Suprapubic skin (tissue), 4 donors: ENCODE results near the gene ZNF683. TPM values are rescaled to one million over a fixed set of nuclear protein-coding genes. Genes with fewer than 3 reads are reported as not detected.
A peak's percentile ranks its signal among the peaks of the same experiment; 100 is the strongest.

Experiments used
- DNase-seq, 2 donors: peaks; one replicate each; pipeline ENCODE4 v3.0.0-alpha.2; 2019; ENCODE audit warnings: low spot score in 2 of 2
- H3K27ac ChIP-seq: fragments of 200-600 bp; sonication (generic); one replicate; pipeline ENCODE4 v1.5.1; 2019
- H3K27me3 ChIP-seq: fragments of 200-600 bp; sonication (generic); one replicate; pipeline ENCODE4 v1.5.1; 2019
- H3K36me3 ChIP-seq: fragments of 200-600 bp; sonication (generic); one replicate; pipeline ENCODE4 v1.5.1; 2019
- H3K4me1 ChIP-seq: fragments of 200-600 bp; sonication (generic); one replicate; pipeline ENCODE4 v1.5.1; 2019
- H3K4me3 ChIP-seq: fragments of 200-600 bp; sonication (generic); one replicate; pipeline ENCODE4 v1.5.1; 2019; ENCODE audit warnings: mild to moderate bottlenecking
- H3K9me3 ChIP-seq: fragments of 200-600 bp; sonication (generic); one replicate; pipeline ENCODE4 v1.5.1; 2019
- EP300 ChIP-seq: sonication (generic); formaldehyde crosslinking; IDR thresholded peaks from one replicate; pipeline ENCODE4 v1.6.1; 2017; ENCODE audit warnings: antibody characterized with exemption
- POLR2A ChIP-seq, 2 donors: fragments of 450-650 bp; IDR thresholded peaks; one replicate each; pipeline ENCODE4 v1.6.1; 2017; ENCODE audit warnings: antibody characterized with exemption in 2 of 2, mild to moderate bottlenecking in 2 of 2, moderate library complexity in 2 of 2
- POLR2AphosphoS5 ChIP-seq, 3 donors: sonication (generic); formaldehyde crosslinking; IDR thresholded peaks; one replicate each; pipeline ENCODE4 v1.6.1; 2017; ENCODE audit warnings: antibody characterized with exemption in 3 of 3
- WGBS: methylation state at CpG from one replicate; pipeline ENCODE4 v1.1.5; 2018; 5-methylcytosine and 5-hydroxymethylcytosine counted together
- total RNA-seq, 4 donors: library from RNA; depleted of rRNA; stranded (reverse); fragments of >200 nt; gene quantifications; one replicate each; pipeline ENCODE4 v1.1.0, GENCODE V29; 2016
- TF ChIP-seq, protein P1 (sequence below), 2 donors: fragments of 200-600 bp in 1 of 2; fragments of 450-650 bp in 1 of 2; sonication (generic) in 1 of 2; IDR thresholded peaks; one replicate each; pipeline ENCODE4 v1.5.1; 2016 to 2019; ENCODE audit warnings: antibody characterized with exemption in 2 of 2, mild to moderate bottlenecking in 1 of 2, moderate library complexity in 1 of 2

The ZNF683 gene
- total RNA-seq, 4 donors from 2014 or later: not detected

DNA sequence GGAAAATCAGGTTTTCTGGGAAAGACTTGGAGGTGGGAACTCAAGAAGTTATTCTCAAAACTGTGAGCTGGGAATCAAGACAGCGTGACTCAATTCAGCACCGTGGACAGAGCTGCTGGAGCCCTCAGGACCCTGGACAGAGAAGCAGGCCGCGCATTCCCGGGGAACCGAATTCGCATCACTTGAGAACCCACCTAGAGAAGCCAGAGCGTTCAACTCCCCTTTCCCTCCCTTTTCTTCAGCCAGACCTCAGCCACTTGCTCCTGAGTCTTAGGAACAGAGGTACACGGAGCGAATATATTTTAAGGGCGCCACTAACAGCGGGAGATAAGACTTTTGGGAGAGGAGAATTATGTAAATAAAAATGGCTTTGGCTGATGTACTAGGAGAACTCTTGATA lies 36.1 kb upstream of the ZNF683 start:
- TF ChIP-seq POLR2A (IDR thresholded peaks at IDR 0.05) (no peak), POLR2AphosphoS5 (IDR thresholded peaks at IDR 0.05) (no peak)
- TF ChIP-seq, protein P1, sequence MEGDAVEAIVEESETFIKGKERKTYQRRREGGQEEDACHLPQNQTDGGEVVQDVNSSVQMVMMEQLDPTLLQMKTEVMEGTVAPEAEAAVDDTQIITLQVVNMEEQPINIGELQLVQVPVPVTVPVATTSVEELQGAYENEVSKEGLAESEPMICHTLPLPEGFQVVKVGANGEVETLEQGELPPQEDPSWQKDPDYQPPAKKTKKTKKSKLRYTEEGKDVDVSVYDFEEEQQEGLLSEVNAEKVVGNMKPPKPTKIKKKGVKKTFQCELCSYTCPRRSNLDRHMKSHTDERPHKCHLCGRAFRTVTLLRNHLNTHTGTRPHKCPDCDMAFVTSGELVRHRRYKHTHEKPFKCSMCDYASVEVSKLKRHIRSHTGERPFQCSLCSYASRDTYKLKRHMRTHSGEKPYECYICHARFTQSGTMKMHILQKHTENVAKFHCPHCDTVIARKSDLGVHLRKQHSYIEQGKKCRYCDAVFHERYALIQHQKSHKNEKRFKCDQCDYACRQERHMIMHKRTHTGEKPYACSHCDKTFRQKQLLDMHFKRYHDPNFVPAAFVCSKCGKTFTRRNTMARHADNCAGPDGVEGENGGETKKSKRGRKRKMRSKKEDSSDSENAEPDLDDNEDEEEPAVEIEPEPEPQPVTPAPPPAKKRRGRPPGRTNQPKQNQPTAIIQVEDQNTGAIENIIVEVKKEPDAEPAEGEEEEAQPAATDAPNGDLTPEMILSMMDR (IDR thresholded peaks at IDR 0.05): no peak
- H3K27ac ChIP-seq: no peak overlapping the region
- H3K36me3 ChIP-seq: no peaks in the 10 kb centered on the region
- DNase-seq: peak; percentile 83 to 86
- H3K4me3 ChIP-seq: no peak overlapping the region
- no peaks in the 10 kb centered on the region for H3K9me3 ChIP-seq
- H3K4me1 ChIP-seq: no peaks in the 10 kb centered on the region
- H3K27me3 ChIP-seq: peaks cover 53% of the 10 kb centered on the region
- WGBS: 4% methylated on average over 12 of the region's 12 CpGs

DNA sequence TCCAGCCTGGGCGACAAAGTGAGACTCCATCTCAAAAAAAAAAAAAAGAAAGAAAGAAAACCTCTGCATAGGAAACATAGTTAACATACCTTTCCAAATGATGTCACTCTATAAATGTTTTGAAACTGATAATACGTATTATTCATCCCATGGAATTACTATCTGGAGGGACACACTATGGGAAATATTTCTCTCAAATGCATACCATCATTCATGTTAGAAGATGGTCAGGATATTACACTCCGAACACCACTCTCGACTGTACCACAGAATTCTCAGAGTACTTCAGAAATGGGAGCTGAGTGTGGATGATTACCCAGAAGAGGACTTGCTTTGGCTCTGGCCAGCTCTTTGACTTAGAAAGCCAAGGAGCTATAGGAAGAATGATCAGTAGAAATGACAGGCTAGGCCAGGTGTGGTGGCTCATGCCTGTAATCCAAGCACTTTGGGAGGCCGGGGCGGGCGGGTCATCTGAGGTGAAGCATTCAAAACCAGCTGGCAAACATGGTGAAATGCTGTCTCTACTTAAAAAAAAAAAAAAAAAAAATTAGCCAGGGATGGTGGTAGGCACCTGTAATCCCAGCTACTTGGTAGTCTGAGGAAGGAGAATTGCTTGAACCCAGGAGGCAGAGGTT lies 32.8 kb upstream of the ZNF683 start:
- H3K4me1 ChIP-seq: no peaks in the 10 kb centered on the region
- no peak for DNase-seq
- H3K4me3 ChIP-seq: no peak overlapping the region
- TF ChIP-seq EP300: no peak
- TF ChIP-seq, protein P1 (IDR thresholded peaks at IDR 0.05): no peak
- no peak for TF ChIP-seq POLR2AphosphoS5 (IDR thresholded peaks at IDR 0.05)
- TF ChIP-seq POLR2A (IDR thresholded peaks at IDR 0.05): no peak
- no peak overlapping the region for H3K27ac ChIP-seq
- 80% methylated on average over 7 of the region's 7 CpGs for WGBS
- H3K9me3 ChIP-seq: no peaks in the 10 kb centered on the region
- H3K36me3 ChIP-seq: no peaks in the 10 kb centered on the region
- peaks cover 25% of the 10 kb centered on the region for H3K27me3 ChIP-seq

DNA sequence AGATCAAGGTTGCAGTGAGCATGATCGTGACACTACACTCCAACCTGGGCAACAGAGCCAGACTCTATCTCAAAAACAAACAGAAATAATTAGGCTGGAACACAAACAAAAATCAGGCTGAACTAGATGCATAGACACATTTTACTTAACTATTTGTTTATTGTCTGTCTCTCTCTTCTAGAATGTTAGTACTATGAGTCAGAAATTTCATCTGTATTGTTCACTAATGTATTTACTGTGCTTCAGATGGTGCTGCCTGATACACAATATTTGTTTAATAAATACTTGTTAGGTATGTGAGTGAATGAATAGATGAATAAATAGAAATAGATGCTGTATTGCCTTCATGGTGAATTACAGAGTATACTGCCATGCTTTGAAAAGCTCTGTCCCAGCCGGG lies 32.1 kb upstream of the ZNF683 start:
- no peak for DNase-seq
- H3K36me3 ChIP-seq: no peaks in the 10 kb centered on the region

DNA sequence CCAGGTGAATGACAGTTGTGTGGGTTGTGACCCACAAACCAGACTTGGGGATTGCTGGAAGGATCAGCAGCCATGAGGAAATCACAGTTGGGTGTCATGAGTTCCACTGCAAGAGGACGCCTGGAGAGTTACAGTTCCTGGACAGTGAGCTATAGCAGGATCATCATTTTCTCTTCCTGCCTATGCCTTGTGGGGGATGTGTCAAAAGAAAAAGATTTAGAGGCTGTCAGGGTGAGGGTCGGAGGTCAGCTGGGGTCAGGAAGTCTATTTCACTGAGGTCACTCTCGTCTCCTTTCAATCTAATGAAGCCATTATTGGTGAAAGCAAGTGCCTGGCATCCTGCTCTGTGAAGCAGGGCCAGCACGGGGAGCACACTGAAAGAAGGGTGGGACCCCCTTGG lies 31.1 kb upstream of the ZNF683 start:
- peaks cover 13% of the 10 kb centered on the region for H3K27me3 ChIP-seq
- WGBS: 21% methylated on average over 4 of the region's 4 CpGs
- no peak for TF ChIP-seq EP300
- no peak for TF ChIP-seq POLR2A (IDR thresholded peaks at IDR 0.05)
- TF ChIP-seq POLR2AphosphoS5 (IDR thresholded peaks at IDR 0.05): no peak
- TF ChIP-seq, protein P1 (IDR thresholded peaks at IDR 0.05): no peak

More for the DNA sequence above, 32.1 kb upstream of the ZNF683 start:
- no peak overlapping the region for H3K4me3 ChIP-seq
- TF ChIP-seq, protein P1 (IDR thresholded peaks at IDR 0.05): no peak
- TF ChIP-seq POLR2A (IDR thresholded peaks at IDR 0.05) (no peak), POLR2AphosphoS5 (IDR thresholded peaks at IDR 0.05) (no peak), EP300 (no peak)
- no peaks in the 10 kb centered on the region for H3K4me1 ChIP-seq
- H3K9me3 ChIP-seq: no peaks in the 10 kb centered on the region
- 88% methylated on average over 2 of the region's 2 CpGs for WGBS
- H3K27ac ChIP-seq: no peak overlapping the region
- peaks cover 18% of the 10 kb centered on the region for H3K27me3 ChIP-seq

DNA sequence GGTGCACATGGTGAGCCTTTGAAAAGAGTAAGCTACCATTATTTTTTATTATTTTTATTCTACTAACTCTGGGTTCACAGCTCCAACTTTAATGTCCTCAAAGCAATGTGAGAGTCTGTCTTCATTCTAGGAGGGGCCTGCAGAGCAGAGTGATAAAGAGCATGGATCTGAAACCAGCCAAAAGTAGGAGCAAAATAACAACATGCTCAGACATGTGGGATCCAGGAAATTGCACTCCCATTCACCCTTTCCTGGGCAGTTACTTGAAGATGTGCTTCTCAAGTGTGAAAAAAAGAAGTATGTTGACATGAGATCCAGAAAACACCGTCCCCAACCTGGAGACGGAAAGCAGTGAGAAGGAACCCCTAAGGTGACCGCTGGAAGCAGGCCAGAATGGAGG lies 29.3 kb upstream of the ZNF683 start:
- Histone ChIP-seq H3K36me3 (no peaks in the 10 kb centered on the region), H3K4me1 (no peaks in the 10 kb centered on the region), H3K4me3 (no peak overlapping the region), H3K27ac (no peak overlapping the region), H3K27me3 (peaks cover 13% of the 10 kb centered on the region), H3K9me3 (no peaks in the 10 kb centered on the region)
- no peak for DNase-seq
- 63% methylated on average over 3 of the region's 3 CpGs for WGBS
- TF ChIP-seq, protein P1 (IDR thresholded peaks at IDR 0.05): no peak

More for the DNA sequence above, 31.1 kb upstream of the ZNF683 start:
- DNase-seq: no peak
- Histone ChIP-seq H3K27ac (no peak overlapping the region), H3K4me1 (no peaks in the 10 kb centered on the region), H3K9me3 (no peaks in the 10 kb centered on the region), H3K36me3 (no peaks in the 10 kb centered on the region), H3K4me3 (no peak overlapping the region)
